ENCODE data around the gene RABGAP1. TPM values are rescaled to one million over a fixed set of nuclear protein-coding genes. Genes with fewer than 3 reads are reported as not detected.
"Not testable (repeated sequence)": the region's sequence is repeated elsewhere in the genome, so short reads cannot be mapped to it uniquely, and the experiment has no call there.

The RABGAP1 gene
- 100 to 1,000 TPM in 1 of 3 donors, 10 to 100 TPM in 2; 54.5 to 130 (median 55.9) TPM for total RNA-seq
- long read RNA-seq, donor 1, full-length matches to known transcripts = 25 of 80 reads
- long read RNA-seq, donor 1, partial matches to known transcripts = 10 of 80 reads
- long read RNA-seq, donor 1, other reads (novel, unspliced or antisense) = 45 of 80 reads
- long read RNA-seq, donor 2, partial matches to known transcripts = 5 of 11 reads
- long read RNA-seq, donor 2, other reads (novel, unspliced or antisense) = 6 of 11 reads

DNA sequence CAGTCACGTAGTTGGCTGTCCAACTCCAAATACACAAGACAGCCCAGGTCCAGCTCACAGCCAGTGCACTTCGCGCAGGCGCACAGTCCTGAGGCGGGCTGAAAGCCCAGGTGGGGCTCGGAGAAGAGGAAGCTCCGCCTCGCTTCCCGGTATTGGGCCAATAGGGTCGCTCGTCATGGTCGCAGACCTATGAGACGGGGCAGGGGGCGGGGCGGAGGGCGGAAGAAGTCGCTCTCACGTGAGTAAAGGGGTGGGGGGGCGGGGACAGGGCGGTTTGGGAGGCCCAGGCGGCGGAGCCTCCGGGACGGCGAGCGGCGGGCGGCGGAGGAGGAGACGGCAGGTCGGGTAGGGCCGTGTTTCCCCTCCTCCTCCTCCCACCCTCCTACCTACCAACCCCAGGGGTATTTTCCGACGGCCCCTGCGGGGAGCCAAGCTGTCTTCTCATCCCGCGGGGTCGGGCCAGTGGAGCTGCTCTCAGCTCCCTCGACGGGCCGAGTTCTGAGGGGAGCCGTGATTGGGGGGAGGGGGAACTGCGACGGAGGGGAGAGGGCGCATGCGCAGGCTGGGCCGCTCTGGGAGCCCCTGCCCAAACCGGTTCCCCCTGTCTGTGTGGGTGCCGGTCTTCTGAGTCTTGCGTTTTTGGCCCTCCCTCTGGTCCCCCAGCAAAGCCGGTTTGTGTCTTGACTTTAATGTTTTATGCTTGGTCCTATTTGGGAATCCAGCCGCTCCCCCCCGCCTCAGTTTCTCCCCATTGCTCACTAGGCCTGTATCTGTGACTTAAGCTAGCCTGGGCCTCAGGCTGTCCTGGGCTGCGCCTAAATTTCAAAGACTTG lies at the start of gene RABGAP1:
TSS of gene RABGAP1 (plus strand) at position 272 of the 833 bp plus-strand sequence. CDS start 16,040 bp downstream, outside the sequence.
- no peaks in the 10 kb centered on the region for H3K36me3 ChIP-seq (ENCODE audit: low read depth)
- intact Hi-C loops (cut with DNase I, micrococcal nuclease) = no loop called here
- peak within 1 kb of the TSS; percentile 56 for H3K4me3 ChIP-seq
- TF ChIP-seq, protein P1, sequence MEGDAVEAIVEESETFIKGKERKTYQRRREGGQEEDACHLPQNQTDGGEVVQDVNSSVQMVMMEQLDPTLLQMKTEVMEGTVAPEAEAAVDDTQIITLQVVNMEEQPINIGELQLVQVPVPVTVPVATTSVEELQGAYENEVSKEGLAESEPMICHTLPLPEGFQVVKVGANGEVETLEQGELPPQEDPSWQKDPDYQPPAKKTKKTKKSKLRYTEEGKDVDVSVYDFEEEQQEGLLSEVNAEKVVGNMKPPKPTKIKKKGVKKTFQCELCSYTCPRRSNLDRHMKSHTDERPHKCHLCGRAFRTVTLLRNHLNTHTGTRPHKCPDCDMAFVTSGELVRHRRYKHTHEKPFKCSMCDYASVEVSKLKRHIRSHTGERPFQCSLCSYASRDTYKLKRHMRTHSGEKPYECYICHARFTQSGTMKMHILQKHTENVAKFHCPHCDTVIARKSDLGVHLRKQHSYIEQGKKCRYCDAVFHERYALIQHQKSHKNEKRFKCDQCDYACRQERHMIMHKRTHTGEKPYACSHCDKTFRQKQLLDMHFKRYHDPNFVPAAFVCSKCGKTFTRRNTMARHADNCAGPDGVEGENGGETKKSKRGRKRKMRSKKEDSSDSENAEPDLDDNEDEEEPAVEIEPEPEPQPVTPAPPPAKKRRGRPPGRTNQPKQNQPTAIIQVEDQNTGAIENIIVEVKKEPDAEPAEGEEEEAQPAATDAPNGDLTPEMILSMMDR (IDR thresholded peaks at IDR 0.05) = no peak
- H3K9me3 ChIP-seq = no peaks in the 10 kb centered on the region
- DNase-seq = peak; percentile 99 to 100 (median 99)
- H3K4me1 ChIP-seq (ENCODE audit: low read depth) = peaks cover 25% of the 10 kb centered on the region
- peak; percentile 97 for ATAC-seq

DNA sequence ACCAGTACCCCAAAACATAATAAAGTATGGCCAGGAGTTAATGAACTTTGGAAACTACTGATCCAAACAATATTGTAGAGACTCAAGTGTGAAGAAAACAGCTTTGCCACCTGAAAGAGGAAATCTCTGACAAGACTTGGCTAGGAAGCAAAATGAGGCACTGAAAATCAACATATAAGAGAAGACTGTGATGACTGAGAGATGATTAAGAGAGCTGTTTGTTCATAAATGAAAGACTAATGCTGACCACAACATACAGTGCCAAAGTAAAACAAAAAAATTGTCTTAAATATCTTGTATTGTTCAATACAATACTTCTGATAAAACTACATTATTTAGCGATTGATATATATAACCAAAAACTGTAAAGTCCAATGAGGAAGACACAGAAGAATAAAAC lies 42.9 kb upstream of the RABGAP1 start:
- no peak for DNase-seq
- TF ChIP-seq, protein P1 (IDR thresholded peaks at IDR 0.05) = no peak
- Histone ChIP-seq H3K4me3 (no peak overlapping the region), H3K36me3 (ENCODE audit: low read depth) (no peaks in the 10 kb centered on the region), H3K4me1 (ENCODE audit: low read depth) (peaks cover 4% of the 10 kb centered on the region), H3K9me3 (no peaks in the 10 kb centered on the region)
- intact Hi-C loops (cut with DNase I, micrococcal nuclease) = no loop called here
- no peak for ATAC-seq

DNA sequence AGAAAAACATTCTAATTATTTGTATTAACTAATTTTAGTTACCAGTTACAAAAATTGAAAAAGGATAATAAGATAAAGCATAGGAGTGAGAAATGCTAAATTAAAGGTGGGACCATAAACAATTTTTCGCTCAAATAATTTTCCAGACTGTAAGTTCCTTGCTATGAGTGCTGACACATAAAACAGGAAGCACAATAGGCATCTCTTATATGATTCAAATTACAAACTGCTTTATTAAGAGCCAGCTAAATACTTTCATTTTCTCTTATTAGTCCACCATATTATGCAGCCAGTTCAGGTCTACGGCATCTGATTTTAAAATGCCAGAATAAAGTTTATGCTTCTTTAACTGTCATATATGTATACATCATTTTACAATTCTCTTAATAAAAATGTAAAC lies 40.0 kb upstream of the RABGAP1 start:
- peaks cover 13% of the 10 kb centered on the region for H3K4me1 ChIP-seq (ENCODE audit: low read depth)
- TF ChIP-seq, protein P1 (IDR thresholded peaks at IDR 0.05) = no peak
- DNase-seq = no peak
- no peaks in the 10 kb centered on the region for H3K36me3 ChIP-seq (ENCODE audit: low read depth)
- intact Hi-C loops (cut with DNase I, micrococcal nuclease) = no loop called here
- H3K4me3 ChIP-seq = no peak overlapping the region
- H3K9me3 ChIP-seq = no peaks in the 10 kb centered on the region
- no peak for ATAC-seq

DNA sequence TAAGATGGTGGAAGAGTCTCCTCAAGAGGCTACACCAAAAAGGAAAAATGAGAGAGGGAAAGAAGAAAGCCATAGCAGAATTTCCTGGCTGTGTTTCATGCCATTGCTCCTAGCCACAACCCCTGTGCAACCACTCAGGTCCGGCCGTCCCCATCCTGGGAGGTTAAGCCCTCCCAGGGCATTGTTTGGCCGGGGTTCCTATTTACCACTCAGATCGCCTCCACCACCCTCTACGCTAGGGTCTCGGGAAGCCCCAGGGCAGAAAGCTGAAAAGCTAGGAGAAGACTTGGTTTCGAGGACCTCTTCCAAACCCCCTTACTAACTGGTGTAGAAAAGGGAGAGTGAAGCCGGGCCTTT lies 36.4 kb upstream of the RABGAP1 start:
- Histone ChIP-seq H3K4me1 (ENCODE audit: low read depth) (peaks cover 11% of the 10 kb centered on the region), H3K4me3 (peak overlapping the region; percentile 99), H3K36me3 (ENCODE audit: low read depth) (no peaks in the 10 kb centered on the region), H3K9me3 (no peaks in the 10 kb centered on the region)
- TF ChIP-seq, protein P1 (IDR thresholded peaks at IDR 0.05) = no peak
- ATAC-seq (peak; percentile 45), DNase-seq (peak in 2 of 3 donors; percentile 43 to 55)
- intact Hi-C loops (cut with DNase I, micrococcal nuclease) = no loop called here

GRCh38 chr9:122904823-122905710 lies 35.8 kb upstream of the RABGAP1 start, which contains the start of gene RC3H2:
TSS of gene RC3H2 (minus strand) at chr9:122905359. CDS start at chr9:122897509, 7,850 bp downstream.
- peak; percentile 98 for ATAC-seq
- TF ChIP-seq, protein P1 (IDR thresholded peaks at IDR 0.05) = no peak
- H3K36me3 ChIP-seq (ENCODE audit: low read depth) = no peaks in the 10 kb centered on the region
- peak; percentile 95 to 99 (median 98) for DNase-seq
- peak within 1 kb of the TSS; percentile 99 for H3K4me3 ChIP-seq
- intact Hi-C loops (cut with DNase I, micrococcal nuclease) = no loop called here
- H3K4me1 ChIP-seq (ENCODE audit: low read depth) = peaks cover 11% of the 10 kb centered on the region
- no peaks in the 10 kb centered on the region for H3K9me3 ChIP-seq

DNA sequence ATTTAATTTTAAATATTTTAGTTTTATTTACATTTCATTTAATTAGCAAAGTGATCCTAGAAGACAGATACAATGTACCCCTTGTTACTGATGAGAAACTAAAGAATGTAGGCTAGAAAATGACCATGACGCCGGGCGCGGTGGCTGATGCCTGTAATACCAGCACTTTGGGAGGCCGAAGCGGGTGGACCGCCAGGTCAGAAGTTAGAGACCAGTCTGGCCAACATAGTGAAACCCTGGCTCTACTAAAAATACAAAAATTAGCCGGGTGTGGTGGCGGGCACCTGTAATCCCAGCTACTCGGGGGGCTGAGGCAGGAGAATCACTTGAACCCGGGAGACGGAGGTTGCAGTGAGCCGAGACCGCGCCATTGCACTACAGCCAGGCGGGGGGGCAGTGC lies 34.7 kb upstream of the RABGAP1 start:
- H3K4me3 ChIP-seq; H3K36me3 ChIP-seq (ENCODE audit: low read depth); intact Hi-C loops (cut with DNase I, micrococcal nuclease); ATAC-seq; H3K9me3 ChIP-seq: not testable (repeated sequence)
- peak in 1 of 3 donors; percentile 33 for DNase-seq
- H3K4me1 ChIP-seq (ENCODE audit: low read depth) = peaks cover 11% of the 10 kb centered on the region

Measured in mucosa of descending colon (tissue), 3 donors.